CD4-positive, alpha-beta T cell treated with Interferon gamma for 1 hour (primary cell): Measurements from ENCODE around the gene MUC5AC.
"Not testable (repeated sequence)": the region's sequence is repeated elsewhere in the genome, so short reads cannot be mapped to it uniquely, and the experiment has no call there.

Experiments
- DNase-seq: peaks from one replicate; pipeline ENCODE4 v3.0.0-alpha.2; 2020

MUC5AC gene

GRCh38 chr11:1239596-1240205 lies 81.9 kb downstream of the MUC5AC start:
- no peak for DNase-seq

GRCh38 chr11:1240771-1241170 lies 83.0 kb downstream of the MUC5AC start:
- DNase-seq: no peak

GRCh38 chr11:1241706-1242105 lies 84.0 kb downstream of the MUC5AC start:
- no peak for DNase-seq

- DNase-seq: no peak
Observed at GRCh38 chr11:1242289-1242688, 84.5 kb downstream of the MUC5AC start.

- DNase-seq: not testable (repeated sequence)
Observed at GRCh38 chr11:1242751-1243150, 85.0 kb downstream of the MUC5AC start.

- DNase-seq: not testable (repeated sequence)
Observed at GRCh38 chr11:1243521-1243920, 85.8 kb downstream of the MUC5AC start.

GRCh38 chr11:1244557-1244956 lies 86.8 kb downstream of the MUC5AC start:
- not testable (repeated sequence) for DNase-seq

- DNase-seq: not testable (repeated sequence)
Observed at GRCh38 chr11:1245717-1246116, 88.0 kb downstream of the MUC5AC start.

- not testable (repeated sequence) for DNase-seq
Observed at GRCh38 chr11:1246301-1246700, 88.5 kb downstream of the MUC5AC start.

- DNase-seq: not testable (repeated sequence)
Observed at GRCh38 chr11:1247026-1247425, 89.3 kb downstream of the MUC5AC start.

- not testable (repeated sequence) for DNase-seq
Observed at GRCh38 chr11:1248951-1249350, 91.2 kb downstream of the MUC5AC start.

- not testable (repeated sequence) for DNase-seq
Observed at GRCh38 chr11:1250411-1250810, 92.7 kb downstream of the MUC5AC start.
